Measurements from ENCODE around the gene CLK3.

Gene CLK3

DNA sequence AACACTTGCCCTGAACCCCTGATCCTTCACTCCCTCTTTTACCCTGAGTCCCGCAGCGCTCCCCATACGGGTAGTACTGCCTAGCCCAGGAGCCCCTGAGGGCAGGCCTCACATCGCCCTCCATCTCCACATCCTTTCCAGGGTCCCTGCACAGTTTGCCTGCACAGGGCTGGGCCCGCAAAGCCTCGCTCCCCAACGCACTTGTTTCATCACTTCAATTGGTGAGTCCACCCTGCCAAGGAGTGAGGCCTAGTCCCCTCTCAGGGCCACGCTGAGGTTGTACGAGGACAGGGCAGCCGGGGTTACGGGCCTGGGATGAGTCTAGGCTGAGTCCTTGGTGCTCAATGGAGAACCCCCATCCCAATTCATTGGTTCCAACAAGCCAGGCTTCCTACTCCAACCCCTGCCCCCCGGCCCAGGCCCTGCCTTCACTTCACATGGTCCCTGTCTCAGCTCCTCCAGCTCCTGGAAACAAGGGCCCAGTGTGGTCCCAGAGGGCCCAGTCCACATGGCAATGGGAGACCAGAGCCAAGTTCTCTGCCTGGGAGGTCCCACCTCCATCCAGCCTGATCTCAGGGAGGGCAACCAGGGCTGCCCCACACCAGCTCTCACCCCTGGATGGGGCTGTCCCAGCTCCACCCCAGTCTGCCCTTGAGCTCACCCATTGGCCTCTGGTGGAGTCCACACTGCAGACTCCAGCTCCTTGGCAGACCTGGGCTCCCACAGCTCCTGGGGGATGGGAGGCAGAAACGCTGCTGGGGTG, 12.4 kb upstream of the CLK3 start:
- no peak for DNase-seq (ENCODE audit: low spot score)

DNA sequence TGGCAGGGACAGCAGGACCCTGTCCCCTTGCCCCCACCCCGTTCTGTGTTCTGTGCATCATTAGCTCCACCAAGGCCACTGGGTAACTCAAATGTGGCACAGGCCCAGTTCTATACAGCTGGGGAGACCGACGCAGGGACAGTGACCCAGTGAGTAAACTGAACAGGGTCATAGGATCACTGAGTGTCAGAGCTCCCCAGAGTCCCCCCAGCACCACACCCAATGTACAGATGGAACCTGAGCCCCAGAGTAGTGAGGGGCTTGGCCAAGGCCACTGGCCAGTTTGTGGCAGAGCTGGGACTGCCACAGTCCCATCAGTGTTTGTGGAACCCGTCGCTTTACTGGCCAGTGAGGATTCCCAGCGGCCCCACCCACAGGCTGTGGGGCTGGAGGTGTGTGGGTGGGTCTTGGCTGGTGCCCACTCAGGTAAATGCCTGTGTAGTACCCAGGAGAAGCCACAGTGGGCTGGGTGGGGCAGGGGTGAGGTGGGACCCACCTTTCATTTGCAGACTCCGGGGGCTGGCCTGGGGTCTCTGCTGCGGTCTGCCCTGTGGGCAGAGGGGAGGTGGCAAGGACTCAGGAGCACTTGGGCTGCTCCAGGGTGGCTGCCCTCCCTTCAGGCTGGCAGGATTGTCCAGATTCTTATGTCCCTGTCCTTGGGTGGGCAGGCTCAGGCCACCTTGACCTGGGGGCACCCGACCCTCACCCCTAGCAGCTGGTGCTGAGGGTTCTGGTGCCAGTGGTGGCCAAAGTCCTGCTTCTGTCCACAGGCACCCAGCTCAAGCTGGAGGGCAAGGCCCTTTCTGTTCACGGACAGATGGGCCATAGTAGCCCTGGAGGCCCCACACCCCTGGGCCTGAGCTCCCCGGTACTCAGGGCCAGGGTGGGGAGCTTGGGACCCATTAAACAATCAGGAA, 11.6 kb upstream of the CLK3 start:
- DNase-seq (ENCODE audit: low spot score): no peak

GRCh38 chr15:74604983-74605794, 10.4 kb upstream of the CLK3 start:
- DNase-seq (ENCODE audit: low spot score): no peak

GRCh38 chr15:74605795-74606150, 9.9 kb upstream of the CLK3 start:
- DNase-seq (ENCODE audit: low spot score): no peak

GRCh38 chr15:74608786-74609185, 6.8 kb upstream of the CLK3 start:
- DNase-seq (ENCODE audit: low spot score): no peak

DNA sequence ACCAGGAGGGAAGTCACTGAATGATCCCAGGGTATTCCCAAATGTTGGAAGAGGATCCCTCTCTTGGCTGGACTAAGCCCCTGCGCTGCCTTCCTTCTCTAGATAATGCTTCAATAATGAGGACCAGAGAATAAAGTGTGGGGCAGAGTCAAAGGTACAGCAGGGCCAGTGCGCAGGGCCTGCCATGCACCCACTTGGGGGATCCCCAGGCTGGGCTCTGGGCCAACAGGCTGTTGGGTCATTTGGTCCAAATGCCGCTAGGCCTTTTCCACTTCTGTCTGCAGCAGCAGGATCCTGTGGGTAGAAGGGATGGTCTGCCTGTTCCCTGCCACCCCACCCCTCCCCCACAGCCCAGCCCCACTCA, 5.7 kb upstream of the CLK3 start:
- DNase-seq (ENCODE audit: low spot score): no peak

- no peak for DNase-seq (ENCODE audit: low spot score)
These were observed 5.2 kb upstream of the CLK3 start for GRCh38 chr15:74610302-74610951.

DNA sequence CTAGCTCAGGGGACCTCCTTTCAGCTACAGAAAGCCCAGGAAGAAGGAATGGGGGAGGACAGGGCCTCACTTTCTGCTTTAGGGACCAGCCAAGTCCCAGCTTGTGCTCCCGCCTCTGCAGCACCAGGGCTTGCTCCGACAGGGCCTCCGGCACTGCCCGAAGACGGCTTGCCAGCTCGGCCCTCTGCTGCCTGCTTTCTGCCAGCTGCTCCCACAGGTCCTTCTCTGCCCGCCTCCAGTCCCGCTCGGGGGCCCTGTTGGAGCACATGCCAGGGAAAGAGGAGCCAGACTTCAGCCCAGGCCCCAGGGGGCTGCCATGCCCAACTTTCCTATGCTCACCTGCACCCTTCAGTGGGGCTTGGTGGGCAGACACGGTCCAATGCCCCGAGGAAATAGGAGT, 4.3 kb upstream of the CLK3 start:
- DNase-seq (ENCODE audit: low spot score): no peak

GRCh38 chr15:74611834-74612233, 3.8 kb upstream of the CLK3 start:
- DNase-seq (ENCODE audit: low spot score): no peak

GRCh38 chr15:74612677-74613076, 3.0 kb upstream of the CLK3 start:
- no peak for DNase-seq (ENCODE audit: low spot score)

DNA sequence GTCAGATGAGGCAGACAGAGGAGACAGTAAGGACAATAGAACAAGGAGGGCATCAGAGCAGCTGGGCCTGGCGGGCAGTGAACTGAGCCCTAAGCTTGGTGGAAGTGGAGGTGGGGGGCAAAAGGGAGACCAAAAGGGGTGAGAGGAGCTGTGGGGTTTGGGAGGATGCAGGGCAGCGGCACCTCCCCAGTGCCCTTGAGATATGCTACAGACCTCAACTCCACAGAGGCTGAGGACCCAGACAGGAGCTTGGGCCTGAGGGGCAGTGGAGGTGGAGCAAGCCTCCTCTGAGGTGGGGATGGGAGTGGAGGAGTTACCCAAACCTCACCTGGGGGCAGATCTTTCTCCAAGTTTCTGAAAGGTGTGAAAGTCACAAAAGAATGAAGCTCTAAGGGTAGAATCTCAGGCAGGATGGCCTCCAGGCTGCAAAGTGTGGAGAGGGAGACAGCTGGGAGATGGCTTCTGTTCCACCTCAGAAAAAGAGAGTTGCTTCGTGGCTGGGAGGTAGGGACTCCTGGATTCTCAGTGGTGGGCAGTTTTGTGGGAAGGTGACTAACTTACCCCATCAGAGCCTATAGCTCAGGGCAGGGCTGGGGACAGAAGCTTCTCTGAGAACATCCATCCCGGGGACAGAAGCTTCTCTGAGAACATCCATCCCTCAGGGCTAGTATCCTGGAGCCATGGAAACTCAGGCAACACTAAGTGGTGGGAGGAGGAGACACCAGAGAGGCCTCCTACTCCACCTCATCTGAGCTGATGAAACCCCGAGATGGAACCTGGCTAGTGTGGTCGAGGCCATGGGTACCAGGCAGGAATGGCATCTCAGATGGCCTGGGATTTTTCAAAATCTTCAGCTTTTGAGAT, 2.3 kb upstream of the CLK3 start:
- no peak for DNase-seq (ENCODE audit: low spot score)

DNA sequence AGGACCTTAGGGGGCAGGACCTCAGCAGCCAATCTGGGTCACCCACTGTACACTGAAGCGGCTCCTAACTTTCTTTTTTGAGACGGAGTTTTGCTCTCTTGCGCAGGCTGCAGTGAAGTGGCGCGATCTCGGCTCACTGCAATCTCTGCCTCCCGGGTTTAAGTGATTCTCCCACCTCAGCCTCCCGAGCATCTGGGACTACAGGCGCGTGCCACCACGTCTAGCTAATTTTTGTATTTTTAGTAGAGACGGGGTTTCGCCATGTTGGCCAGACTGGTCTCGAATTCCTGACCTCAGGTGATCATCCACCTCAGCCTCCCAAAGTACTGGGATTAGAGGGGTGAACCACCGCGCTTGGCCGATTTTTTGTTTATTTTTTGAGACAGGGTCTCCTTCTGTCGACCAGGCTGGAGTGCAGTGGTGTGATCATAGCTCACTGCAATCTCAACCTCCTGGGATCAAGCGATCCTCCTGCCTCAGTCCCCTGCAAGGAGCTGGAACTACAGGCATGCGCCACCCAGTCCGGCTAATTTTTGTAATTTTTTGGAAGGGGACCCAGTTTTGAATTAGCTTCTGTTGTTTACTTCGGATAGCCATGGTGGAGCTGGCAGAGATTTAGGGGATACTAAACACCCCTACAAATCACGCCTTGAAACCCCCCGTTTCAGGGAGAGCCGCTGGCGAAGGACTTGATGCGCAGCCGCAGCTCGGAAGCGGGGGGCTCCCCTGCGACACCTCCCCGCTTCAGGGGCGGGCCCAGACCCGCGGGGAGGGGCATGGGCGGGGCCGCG, 1.5 kb upstream of the CLK3 start:
- DNase-seq (ENCODE audit: low spot score): peak; percentile 84

GRCh38 chr15:74614744-74615507, 710 bp upstream of the CLK3 start:
- DNase-seq (ENCODE audit: low spot score): peak; percentile 56

- no peak for DNase-seq (ENCODE audit: low spot score)
These were observed 817 bp downstream of the CLK3 start for GRCh38 chr15:74616366-74616939.

GRCh38 chr15:74616996-74617395, 1.4 kb downstream of the CLK3 start:
- DNase-seq (ENCODE audit: low spot score): no peak

- no peak for DNase-seq (ENCODE audit: low spot score)
These were observed 3.4 kb downstream of the CLK3 start for GRCh38 chr15:74618841-74619596.

GRCh38 chr15:74619916-74620635, 4.4 kb downstream of the CLK3 start:
- no peak for DNase-seq (ENCODE audit: low spot score)
